LNCAP (cell line): ENCODE data around the gene AKR7A2.

Experiments used
- TF ChIP-seq, protein P1 (sequence below): fragments of 450-650 bp; IDR thresholded peaks from 2 replicates; pipeline ENCODE4 v1.5.1; 2017; ENCODE audit warnings: mild to moderate bottlenecking

AKR7A2 gene

DNA sequence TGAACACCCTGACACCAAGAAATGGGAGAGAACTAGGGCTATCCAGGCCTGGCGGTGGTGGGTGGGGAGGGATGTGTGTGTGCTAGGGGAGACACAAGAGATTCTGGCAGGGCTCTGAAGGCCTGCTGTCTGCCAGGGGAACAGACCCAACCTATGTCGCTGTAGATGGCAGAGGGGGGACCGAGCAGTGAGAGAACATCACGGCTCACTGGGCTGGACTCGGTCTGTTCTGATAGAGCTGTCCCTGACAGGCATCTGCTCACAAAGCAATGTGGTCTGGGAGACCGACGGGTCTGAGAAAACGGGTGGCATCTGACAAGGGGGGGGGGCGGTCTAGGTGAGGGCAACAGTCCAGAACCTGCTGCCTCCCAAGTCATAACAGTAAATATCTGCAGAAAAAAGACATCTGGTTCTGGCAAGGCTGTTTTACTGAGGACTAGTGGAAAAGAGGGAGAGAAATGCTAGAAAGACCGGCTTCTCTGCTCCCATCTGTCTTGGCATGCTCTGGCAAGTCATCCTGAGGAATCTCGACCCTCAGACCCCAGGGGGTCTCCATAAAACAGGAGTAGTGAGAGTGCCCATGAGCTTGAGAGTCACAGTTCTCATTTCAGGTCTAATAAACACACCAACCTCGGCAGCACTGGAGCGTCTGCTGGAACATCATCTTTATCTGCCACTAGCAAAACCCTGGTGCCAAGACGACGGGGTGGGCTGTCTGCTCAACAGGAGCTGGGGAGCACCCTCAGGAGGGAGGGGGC is 36.7 kb upstream of the AKR7A2 start:
- TF ChIP-seq, protein P1, sequence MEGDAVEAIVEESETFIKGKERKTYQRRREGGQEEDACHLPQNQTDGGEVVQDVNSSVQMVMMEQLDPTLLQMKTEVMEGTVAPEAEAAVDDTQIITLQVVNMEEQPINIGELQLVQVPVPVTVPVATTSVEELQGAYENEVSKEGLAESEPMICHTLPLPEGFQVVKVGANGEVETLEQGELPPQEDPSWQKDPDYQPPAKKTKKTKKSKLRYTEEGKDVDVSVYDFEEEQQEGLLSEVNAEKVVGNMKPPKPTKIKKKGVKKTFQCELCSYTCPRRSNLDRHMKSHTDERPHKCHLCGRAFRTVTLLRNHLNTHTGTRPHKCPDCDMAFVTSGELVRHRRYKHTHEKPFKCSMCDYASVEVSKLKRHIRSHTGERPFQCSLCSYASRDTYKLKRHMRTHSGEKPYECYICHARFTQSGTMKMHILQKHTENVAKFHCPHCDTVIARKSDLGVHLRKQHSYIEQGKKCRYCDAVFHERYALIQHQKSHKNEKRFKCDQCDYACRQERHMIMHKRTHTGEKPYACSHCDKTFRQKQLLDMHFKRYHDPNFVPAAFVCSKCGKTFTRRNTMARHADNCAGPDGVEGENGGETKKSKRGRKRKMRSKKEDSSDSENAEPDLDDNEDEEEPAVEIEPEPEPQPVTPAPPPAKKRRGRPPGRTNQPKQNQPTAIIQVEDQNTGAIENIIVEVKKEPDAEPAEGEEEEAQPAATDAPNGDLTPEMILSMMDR = no peak

DNA sequence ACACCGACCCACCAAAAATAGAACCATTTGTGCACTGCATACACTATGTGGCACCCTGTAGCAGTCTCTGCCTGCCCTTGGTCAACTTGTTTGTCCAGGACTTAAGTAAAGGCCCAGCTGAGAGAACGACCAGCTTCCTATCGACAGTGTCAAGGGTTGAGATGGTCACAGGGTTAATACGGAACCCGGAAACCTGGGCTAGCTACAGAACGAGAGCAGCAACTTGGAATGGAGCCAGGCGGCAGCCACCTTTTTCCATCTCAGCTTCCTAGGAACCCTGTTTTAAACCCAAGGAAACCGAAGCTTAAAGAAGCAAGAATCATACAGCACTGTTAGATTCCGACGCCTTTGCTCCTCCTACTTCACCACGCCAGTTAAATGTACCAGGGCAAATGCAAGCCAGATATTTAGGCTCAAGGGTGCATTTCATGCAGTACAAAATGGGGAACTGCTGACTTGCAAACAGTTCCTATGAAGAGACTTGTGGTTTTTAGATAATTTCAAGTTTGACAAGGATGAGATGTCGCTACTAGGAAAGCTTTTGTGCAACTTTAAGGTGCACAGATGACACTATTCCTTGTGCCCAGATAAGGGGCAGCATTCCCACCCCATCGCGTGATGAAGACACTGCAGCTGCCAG is 35.7 kb upstream of the AKR7A2 start:
- TF ChIP-seq, protein P1 = no peak

DNA sequence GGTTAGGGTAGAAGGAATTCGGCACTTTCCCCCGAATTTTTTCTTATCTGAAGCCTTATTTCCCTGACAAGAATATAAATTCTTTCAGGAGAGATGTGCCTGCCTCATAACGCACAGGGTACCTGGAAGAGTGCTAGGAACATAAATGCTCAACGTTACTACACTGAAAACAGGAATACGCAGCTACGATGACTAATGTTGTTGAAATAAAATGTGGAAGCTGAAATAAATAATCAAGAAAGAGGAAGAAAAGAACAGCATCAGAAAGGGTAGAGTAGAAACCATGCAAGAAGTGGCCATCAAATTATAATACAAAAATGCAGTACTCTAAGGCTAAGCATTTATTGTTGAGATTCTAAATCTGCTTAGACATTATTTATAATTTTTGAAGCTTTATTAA is 34.1 kb upstream of the AKR7A2 start:
- TF ChIP-seq, protein P1 = no peak

DNA sequence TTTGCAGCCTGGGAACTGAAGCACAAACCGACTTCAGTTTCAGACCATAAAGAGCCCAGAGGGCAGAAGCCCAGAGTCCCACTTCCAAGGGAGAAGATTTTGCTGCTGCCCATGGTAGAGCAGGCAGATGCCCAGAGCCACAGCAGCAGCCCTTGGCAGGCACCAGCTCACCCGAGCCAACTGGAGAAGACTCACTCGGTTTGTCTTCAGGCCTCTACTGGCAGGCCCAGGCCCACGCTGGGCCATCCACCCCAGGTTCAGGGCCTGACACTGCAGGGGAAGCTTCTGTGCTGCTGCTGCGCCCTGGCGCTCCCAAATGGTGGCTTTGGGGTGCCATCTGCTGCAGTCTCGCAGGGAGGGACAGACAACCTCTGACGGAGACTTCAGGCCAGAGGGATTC is 33.4 kb upstream of the AKR7A2 start:
- TF ChIP-seq, protein P1 = no peak

DNA sequence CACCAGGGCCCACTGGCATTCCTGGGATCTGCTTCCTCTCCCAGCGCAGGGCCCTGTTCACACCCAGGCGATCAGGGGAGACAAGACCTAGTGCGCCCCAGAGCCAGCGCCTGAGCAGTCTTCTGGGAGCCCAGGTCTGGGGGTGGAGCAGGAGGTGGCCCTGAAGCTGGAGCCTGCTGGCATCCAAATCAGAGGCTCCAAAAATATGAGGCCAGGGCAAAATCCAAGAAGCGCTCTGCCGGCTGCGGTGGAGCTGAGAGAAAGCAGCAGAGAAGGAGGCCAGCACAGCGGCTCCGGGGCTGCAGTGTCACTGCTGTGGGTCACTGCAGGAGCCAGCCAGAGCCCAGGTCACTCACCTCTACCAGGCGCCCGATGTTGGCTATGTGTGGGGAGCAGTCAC is 32.9 kb upstream of the AKR7A2 start:
- TF ChIP-seq, protein P1 = no peak

DNA sequence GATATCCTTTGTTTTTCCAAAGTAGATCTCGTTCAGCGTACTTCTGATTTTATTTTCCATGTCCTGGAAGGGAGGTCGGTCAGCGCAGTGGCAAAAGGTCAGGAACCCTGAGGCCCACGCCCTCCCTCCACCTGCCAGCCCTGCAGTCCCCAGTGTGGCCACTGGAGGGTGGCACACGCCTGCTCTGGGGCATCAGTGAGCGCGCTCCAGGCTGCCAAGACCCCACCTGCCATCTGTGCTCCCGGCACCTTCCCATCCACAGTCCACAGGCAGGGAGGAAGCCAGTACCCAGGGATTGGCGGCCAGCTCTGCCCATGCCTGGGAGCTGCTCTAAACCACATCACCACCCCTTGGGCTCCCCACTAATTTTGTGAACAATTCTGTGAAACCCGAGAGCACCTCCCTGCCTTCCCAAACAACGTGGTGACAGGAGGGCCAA is 32.4 kb upstream of the AKR7A2 start:
- TF ChIP-seq, protein P1 = peak; percentile 75

DNA sequence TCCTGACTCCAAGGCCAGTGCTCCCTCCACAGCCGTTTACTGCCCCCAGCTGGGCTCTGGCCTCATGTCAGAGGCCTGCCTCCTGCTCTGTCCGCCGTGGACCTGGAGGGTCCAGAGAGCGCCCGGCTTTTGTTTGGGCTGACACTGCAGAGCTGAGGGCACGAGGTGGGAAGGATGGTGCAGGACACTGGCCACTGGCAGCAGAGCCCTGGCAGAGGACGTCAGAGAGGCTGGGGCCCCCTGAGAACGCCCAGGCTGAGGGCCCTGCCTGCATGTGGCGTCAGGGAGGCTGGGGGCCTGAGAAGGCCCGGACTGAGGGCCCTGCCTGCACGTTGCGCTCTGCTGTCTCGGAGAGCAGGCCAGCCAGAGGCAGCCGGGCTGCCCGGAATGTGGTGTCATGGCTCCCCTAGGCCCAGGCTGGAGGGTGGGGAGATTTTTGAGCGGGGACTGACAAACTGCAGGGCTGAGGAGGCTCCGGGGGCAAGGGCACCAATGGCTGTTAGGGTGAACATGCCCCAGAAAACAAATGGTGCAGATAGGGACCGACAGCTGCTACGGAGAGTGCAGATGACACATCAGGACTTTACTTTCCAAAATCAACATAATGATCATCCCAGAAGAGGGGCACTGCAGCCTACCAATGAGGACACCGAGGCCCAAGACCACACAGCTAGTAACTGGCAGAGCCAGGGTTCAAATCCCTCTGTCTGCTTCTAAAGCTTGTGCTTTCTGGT is 31.8 kb upstream of the AKR7A2 start:
- TF ChIP-seq, protein P1 = no peak
